Skin epidermis (tissue), 12 donors: ENCODE results near the gene ZNF532.
"Not testable (repeated sequence)": the region's sequence is repeated elsewhere in the genome, so short reads cannot be mapped to it uniquely, and the experiment has no call there.

Experiments used
- H3K27ac ChIP-seq, 21 experiments: fragments of 200-600 bp; sonication (generic) in 11 of 21; one replicate each; pipeline ENCODE4 v1.5.0; 2020; ENCODE audit warnings: mild to moderate bottlenecking in 3 of 21, inconsistent platforms in 2 of 21, moderate library complexity in 2 of 21
- H3K4me3 ChIP-seq, 7 experiments: fragments of 200-600 bp; sonication (generic) in 2 of 7; one replicate each; pipeline ENCODE4 v1.5.0; 2020; ENCODE audit warnings: inconsistent platforms in 2 of 7, mild to moderate bottlenecking in 2 of 7, moderate library complexity in 1 of 7

ZNF532 gene

GRCh38 chr18:58864146-58865032 lies at the start of gene ZNF532:
Gene ZNF532, plus strand, starts transcription at chr18:58864877. CDS start in a region left out here.
- peak within 1 kb of the TSS; percentile 94 to 100 (median 99) for H3K27ac ChIP-seq
- peak within 1 kb of the TSS; percentile 34 to 63 (median 47) for H3K4me3 ChIP-seq

GRCh38 chr18:58819051-58819450 lies 45.6 kb upstream of the ZNF532 start:
- Histone ChIP-seq H3K4me3 (no peak overlapping the region), H3K27ac (peak overlapping the region in 1 of 21 experiments; percentile 35)

GRCh38 chr18:58820251-58820650 lies 44.4 kb upstream of the ZNF532 start:
- Histone ChIP-seq H3K27ac (no peak overlapping the region), H3K4me3 (no peak overlapping the region)

- no peak overlapping the region for H3K4me3 ChIP-seq
- H3K27ac ChIP-seq = no peak overlapping the region
These were observed 41.7 kb upstream of the ZNF532 start for GRCh38 chr18:58822944-58823343.

GRCh38 chr18:58823412-58823811 lies 41.3 kb upstream of the ZNF532 start:
- H3K4me3 ChIP-seq = no peak overlapping the region
- no peak overlapping the region for H3K27ac ChIP-seq

GRCh38 chr18:58826926-58827325 lies 37.8 kb upstream of the ZNF532 start:
- not testable (repeated sequence) for H3K27ac ChIP-seq, H3K4me3 ChIP-seq

GRCh38 chr18:58827428-58827827 lies 37.2 kb upstream of the ZNF532 start:
- Histone ChIP-seq H3K4me3 (no peak overlapping the region), H3K27ac (no peak overlapping the region)

GRCh38 chr18:58827886-58828285 lies 36.8 kb upstream of the ZNF532 start:
- H3K27ac ChIP-seq = no peak overlapping the region

GRCh38 chr18:58828399-58829121 lies 36.1 kb upstream of the ZNF532 start:
- Histone ChIP-seq H3K4me3 (no peak overlapping the region), H3K27ac (no peak overlapping the region)

More at GRCh38 chr18:58827886-58828285, 36.8 kb upstream of the ZNF532 start:
- no peak overlapping the region for H3K4me3 ChIP-seq

GRCh38 chr18:58829263-58829662 lies 35.4 kb upstream of the ZNF532 start:
- H3K27ac ChIP-seq = no peak overlapping the region
- no peak overlapping the region for H3K4me3 ChIP-seq

- H3K27ac ChIP-seq, H3K4me3 ChIP-seq: not testable (repeated sequence)
These were observed 34.8 kb upstream of the ZNF532 start for GRCh38 chr18:58829886-58830285.

GRCh38 chr18:58831606-58832005 lies 33.1 kb upstream of the ZNF532 start:
- Histone ChIP-seq H3K27ac (no peak overlapping the region), H3K4me3 (no peak overlapping the region)

- H3K27ac ChIP-seq = no peak overlapping the region
- H3K4me3 ChIP-seq = no peak overlapping the region
These were observed 26.4 kb upstream of the ZNF532 start for GRCh38 chr18:58838165-58838860.

GRCh38 chr18:58838946-58839345 lies 25.7 kb upstream of the ZNF532 start:
- Histone ChIP-seq H3K4me3 (no peak overlapping the region), H3K27ac (no peak overlapping the region)

- no peak overlapping the region for H3K4me3 ChIP-seq
- no peak overlapping the region for H3K27ac ChIP-seq
These were observed 21.5 kb upstream of the ZNF532 start for GRCh38 chr18:58842978-58843687.

- no peak overlapping the region for H3K4me3 ChIP-seq
- H3K27ac ChIP-seq = no peak overlapping the region
These were observed 21.0 kb upstream of the ZNF532 start for GRCh38 chr18:58843688-58844035.

- Histone ChIP-seq H3K27ac (no peak overlapping the region), H3K4me3 (no peak overlapping the region)
These were observed 19.8 kb upstream of the ZNF532 start for GRCh38 chr18:58844871-58845270.

- H3K4me3 ChIP-seq = no peak overlapping the region
- H3K27ac ChIP-seq = no peak overlapping the region
These were observed 18.6 kb upstream of the ZNF532 start for GRCh38 chr18:58845928-58846724.
